Nephron progenitor cell (in vitro differentiated cells): ENCODE data around the gene CLEC16A.

Experiments
- DNase-seq: peaks from one replicate; pipeline ENCODE4 v3.0.0; 2021
- H3K27ac Mint-ChIP-seq: 2 replicates; pipeline ENCODE4 v1.8.0; 2021; ENCODE audit warnings: mild to moderate bottlenecking, moderate library complexity, mixed read lengths
- H3K27me3 Mint-ChIP-seq: 2 replicates; pipeline ENCODE4 v1.8.0; 2021; ENCODE audit warnings: mild to moderate bottlenecking, low read depth, mixed read lengths; ENCODE audit not compliant: poor library complexity
- H3K36me3 Mint-ChIP-seq: 2 replicates; pipeline ENCODE4 v1.8.0; 2021; ENCODE audit warnings: low read depth, mixed read lengths
- H3K4me1 Mint-ChIP-seq: 2 replicates; pipeline ENCODE4 v1.8.0; 2021; ENCODE audit warnings: mixed read lengths
- H3K4me3 Mint-ChIP-seq: 2 replicates; pipeline ENCODE4 v1.8.0; 2021; ENCODE audit warnings: mild to moderate bottlenecking, moderate library complexity, mixed read lengths
- H3K9me3 Mint-ChIP-seq: 2 replicates; pipeline ENCODE4 v1.8.0; 2021; ENCODE audit warnings: mild to moderate bottlenecking, moderate library complexity, mixed read lengths
- CTCF ChIP-seq: fragments of 200-600 bp; sonication (generic); IDR thresholded peaks from 2 replicates; pipeline ENCODE4 v1.5.0; 2021; ENCODE audit warnings: antibody characterized with exemption

CLEC16A gene

GRCh38 chr16:11165349-11165748, 221.0 kb downstream of the CLEC16A start:
- no peak for DNase-seq
- Mint-ChIP-seq H3K27me3 (peaks cover 37% of the 10 kb centered on the region), H3K27ac (no peak overlapping the region), H3K36me3 (peaks cover 3% of the 10 kb centered on the region), H3K4me1 (peaks cover 79% of the 10 kb centered on the region), H3K9me3 (peaks cover 5% of the 10 kb centered on the region), H3K4me3 (no peak overlapping the region)
- no peak for TF ChIP-seq CTCF

GRCh38 chr16:11165894-11166665, 221.7 kb downstream of the CLEC16A start:
- peaks cover 74% of the 10 kb centered on the region for H3K4me1 Mint-ChIP-seq
- H3K27me3 Mint-ChIP-seq = peaks cover 29% of the 10 kb centered on the region
- TF ChIP-seq CTCF = no peak
- no peaks in the 10 kb centered on the region for H3K9me3 Mint-ChIP-seq
- H3K4me3 Mint-ChIP-seq = no peak overlapping the region
- H3K27ac Mint-ChIP-seq = no peak overlapping the region
- DNase-seq = no peak
- peaks cover under 1% of the 10 kb centered on the region for H3K36me3 Mint-ChIP-seq

DNA sequence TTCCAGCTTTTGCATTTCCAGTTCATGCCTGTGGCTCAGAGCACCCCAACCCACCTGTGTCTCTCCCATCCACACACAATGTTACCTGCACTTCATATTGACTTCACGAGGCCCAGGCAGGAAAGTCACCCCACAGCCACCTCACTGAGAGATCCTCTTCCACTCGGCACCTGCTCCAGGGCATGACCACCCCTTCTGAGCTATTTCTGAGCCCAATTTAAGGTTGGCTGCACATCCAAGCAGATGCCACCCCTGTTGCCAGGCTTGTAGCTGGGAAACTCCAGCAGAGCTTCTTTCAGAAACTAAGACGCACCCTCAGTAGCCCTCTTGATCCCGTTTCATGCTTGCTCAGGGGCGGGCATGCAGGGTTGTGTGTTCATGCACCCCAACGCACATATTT, 223.2 kb downstream of the CLEC16A start:
- H3K27ac Mint-ChIP-seq = no peak overlapping the region
- TF ChIP-seq CTCF = no peak
- H3K4me3 Mint-ChIP-seq = no peak overlapping the region
- no peaks in the 10 kb centered on the region for H3K9me3 Mint-ChIP-seq
- peaks cover 65% of the 10 kb centered on the region for H3K4me1 Mint-ChIP-seq
- peaks cover 20% of the 10 kb centered on the region for H3K27me3 Mint-ChIP-seq
- no peaks in the 10 kb centered on the region for H3K36me3 Mint-ChIP-seq
- DNase-seq = no peak

- TF ChIP-seq CTCF = no peak
- no peaks in the 10 kb centered on the region for H3K36me3 Mint-ChIP-seq
- peaks cover 60% of the 10 kb centered on the region for H3K4me1 Mint-ChIP-seq
- peaks cover 20% of the 10 kb centered on the region for H3K27me3 Mint-ChIP-seq
- no peaks in the 10 kb centered on the region for H3K9me3 Mint-ChIP-seq
- no peak for DNase-seq
- H3K27ac Mint-ChIP-seq = peak overlapping the region; percentile 17
- no peak overlapping the region for H3K4me3 Mint-ChIP-seq
Observed at GRCh38 chr16:11168386-11169051, 224.2 kb downstream of the CLEC16A start.

DNA sequence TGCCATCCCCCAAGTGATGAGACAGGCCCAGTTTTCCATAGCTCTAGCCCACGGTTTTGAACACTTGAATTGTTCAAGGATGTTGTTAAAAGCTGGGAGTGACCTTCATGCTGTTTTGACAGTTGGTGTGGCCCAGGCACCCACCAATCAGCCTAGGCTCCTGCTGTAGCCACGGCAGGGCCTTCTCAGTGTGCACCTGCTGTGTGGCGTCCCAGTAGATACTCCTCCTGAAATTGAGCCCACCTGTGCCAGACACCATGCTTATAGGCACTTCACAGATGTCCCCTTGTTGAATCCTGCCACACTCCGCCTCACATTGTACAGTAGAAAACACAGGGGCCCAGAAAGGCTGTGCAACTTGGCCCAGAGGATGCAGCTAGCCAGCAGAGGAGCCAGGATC, 225.3 kb downstream of the CLEC16A start:
- Mint-ChIP-seq H3K4me1 (peaks cover 57% of the 10 kb centered on the region), H3K4me3 (no peak overlapping the region), H3K27me3 (peaks cover 17% of the 10 kb centered on the region), H3K27ac (no peak overlapping the region), H3K36me3 (peaks cover 11% of the 10 kb centered on the region), H3K9me3 (no peaks in the 10 kb centered on the region)
- no peak for TF ChIP-seq CTCF
- no peak for DNase-seq

DNA sequence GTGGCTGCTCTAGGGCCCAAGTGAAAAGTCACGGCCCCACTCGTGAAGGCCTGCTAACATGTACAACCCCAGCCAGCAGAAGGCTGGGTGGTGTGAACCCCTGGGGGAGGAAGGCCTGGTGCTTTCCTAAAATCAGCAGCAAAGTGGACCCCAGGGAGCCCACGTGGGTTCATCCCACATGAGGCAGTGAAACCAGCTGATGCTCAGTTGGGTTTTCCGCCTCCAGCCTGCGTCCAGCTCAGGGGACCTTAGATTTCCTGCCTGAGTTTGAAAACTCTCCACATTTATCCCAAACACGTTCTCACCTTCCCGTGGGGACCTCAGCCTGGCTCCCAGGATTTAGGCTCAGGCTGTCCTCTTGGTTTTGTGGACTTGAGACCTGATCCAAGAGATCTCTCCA, 225.8 kb downstream of the CLEC16A start:
- H3K4me3 Mint-ChIP-seq = no peak overlapping the region
- no peaks in the 10 kb centered on the region for H3K9me3 Mint-ChIP-seq
- H3K36me3 Mint-ChIP-seq = peaks cover 16% of the 10 kb centered on the region
- no peak for TF ChIP-seq CTCF
- H3K4me1 Mint-ChIP-seq = peaks cover 57% of the 10 kb centered on the region
- no peak overlapping the region for H3K27ac Mint-ChIP-seq
- peaks cover 14% of the 10 kb centered on the region for H3K27me3 Mint-ChIP-seq
- no peak for DNase-seq
